Endothelial cell of umbilical vein (primary cell): ENCODE data around the gene SEPTIN7.

Experiments
- CTCF ChIP-seq, 2 donors: IDR thresholded peaks; 1 replicate in 1 of 2; 2 replicates in 1 of 2; pipeline ENCODE4 v1.5.1; 2011; ENCODE audit warnings: low read length in 2 of 2, mild to moderate bottlenecking in 2 of 2, moderate library complexity in 2 of 2, control low read depth in 1 of 2, inconsistent platforms in 1 of 2, low read depth in 1 of 2; ENCODE audit not compliant: insufficient read depth in 1 of 2; ENCODE audit errors: extremely low read depth in 1 of 2
- EZH2 ChIP-seq: IDR thresholded peaks from 2 replicates; pipeline ENCODE4 v1.6.1; 2012; ENCODE audit warnings: borderline replicate concordance, low read depth, mild to moderate bottlenecking, moderate library complexity, low read length, inconsistent platforms; ENCODE audit not compliant: severe bottlenecking
- JUN ChIP-seq: IDR thresholded peaks from 2 replicates; pipeline ENCODE4 v1.6.1; 2011; ENCODE audit warnings: borderline replicate concordance, low read depth; ENCODE audit not compliant: insufficient read length, insufficient read depth
- MAX ChIP-seq: IDR thresholded peaks from 2 replicates; pipeline ENCODE4 v1.6.1; 2011; ENCODE audit not compliant: insufficient read depth, insufficient read length
- MYC ChIP-seq: IDR thresholded peaks from one replicate; pipeline ENCODE4 v1.6.1; 2011; ENCODE audit warnings: mild to moderate bottlenecking, low read depth, low read length
- POLR2A ChIP-seq: IDR thresholded peaks from 2 replicates; pipeline ENCODE4 v1.6.1; 2012; ENCODE audit warnings: low read depth, mild to moderate bottlenecking, control low read depth, low read length
- POLR2AphosphoS5 ChIP-seq: IDR thresholded peaks from 2 replicates; pipeline ENCODE4 v1.6.1; 2012; ENCODE audit warnings: low read depth, mild to moderate bottlenecking, control low read depth, low read length, moderate library complexity; ENCODE audit not compliant: insufficient read depth

GRCh38 chr7:35826751-35827150 is 25.9 kb downstream of the SEPTIN7 start:
- no peak for TF ChIP-seq CTCF (IDR thresholded peaks at IDR 0.05; ENCODE audit: extremely low read depth in 1 of 2, insufficient read depth in 1 of 2, low read depth in 1 of 2, low read length in 2 of 2)
- TF ChIP-seq POLR2A, result no peak
- TF ChIP-seq EZH2, result no peak
- no peak for TF ChIP-seq MAX
- no peak for TF ChIP-seq POLR2AphosphoS5
- TF ChIP-seq MYC, result no peak
- no peak for TF ChIP-seq JUN
